Heart left ventricle (tissue), 16 donors: ENCODE data around the gene TEX9. TPM values are rescaled to one million over a fixed set of nuclear protein-coding genes. Genes with fewer than 3 reads are reported as not detected.

Experiments used
- ATAC-seq, 4 donors: fragments of 200-7000 bp; cut with Tn5 transposase; one replicate each; pipeline ENCODE4 v1.9.1; 2020 to 2022; ENCODE audit warnings: moderate library complexity in 4 of 4, mild to moderate bottlenecking in 3 of 4, moderate number of reproducible peaks in 1 of 4
- DNase-seq, 5 donors: peaks; one replicate each; pipeline ENCODE4 v3.0.0-alpha.2; 2020
- H3K27ac ChIP-seq, 12 donors: fragments of 200-600 bp; sonication (generic) in 4 of 12; one replicate each; pipeline versions ENCODE4 v1.5.0 to v1.8.0; 2016 to 2022; ENCODE audit warnings: mild to moderate bottlenecking in 2 of 12
- H3K27me3 ChIP-seq, 9 donors: fragments of 200-600 bp; sonication (generic) in 2 of 9; one replicate each; pipeline versions ENCODE4 v1.5.1 to v1.8.0; 2016 to 2022; ENCODE audit warnings: mild to moderate bottlenecking in 3 of 9
- H3K36me3 ChIP-seq, 9 donors: fragments of 200-600 bp; sonication (generic) in 2 of 9; one replicate each; pipeline versions ENCODE4 v1.5.0 to v1.8.0; 2018 to 2022; ENCODE audit warnings: mild to moderate bottlenecking in 2 of 9
- H3K4me1 ChIP-seq, 12 donors: fragments of 200-600 bp; sonication (generic) in 4 of 12; one replicate each; pipeline versions ENCODE4 v1.5.0 to v1.8.0; 2016 to 2022; ENCODE audit warnings: mild to moderate bottlenecking in 3 of 12
- H3K4me3 ChIP-seq, 12 donors: fragments of 200-600 bp; sonication (generic) in 4 of 12; one replicate each; pipeline versions ENCODE4 v1.5.0 to v1.8.0; 2017 to 2022; ENCODE audit warnings: mild to moderate bottlenecking in 9 of 12, moderate library complexity in 4 of 12
- H3K9me3 ChIP-seq, 12 donors: fragments of 200-600 bp; sonication (generic) in 4 of 12; one replicate each; pipeline versions ENCODE4 v1.5.0 to v1.8.0; 2016 to 2022; ENCODE audit warnings: mild to moderate bottlenecking in 1 of 12
- POLR2A ChIP-seq, 2 donors: fragments of 450-650 bp; IDR thresholded peaks; one replicate each; pipeline ENCODE4 v1.6.1; 2017; ENCODE audit warnings: antibody characterized with exemption in 2 of 2, mild to moderate bottlenecking in 2 of 2, moderate library complexity in 2 of 2
- WGBS, 4 donors: extraction: QIAGEN DNeasy Blood & Tissue Kit in 2 of 4; methylation state at CpG; one replicate each; pipeline versions ENCODE4 v1.1.5 to v1.1.7; 2013 to 2018; 5-methylcytosine and 5-hydroxymethylcytosine counted together
- intact Hi-C, 10 donors: fragments of 100-400 bp; cut with DNase I; formaldehyde crosslinking; loops; one replicate each; pipeline versions ENCODE4 v1.11.1 to v1.14.2; 2022
- polyA plus RNA-seq, 2 donors: library from polyadenylated mRNA; stranded (reverse); fragments of 200-250 nt; gene quantifications; one replicate each; pipeline ENCODE4 v1.2.3, GENCODE V29; 2013
- total RNA-seq, 9 donors: library from RNA; depleted of rRNA in 2 of 9; stranded (reverse); fragments of >200 nt in 2 of 9; fragmentation: NEBNext Ultra II Directional in 3 of 9; extraction: Animal tissue kit (Norgen Biotek cat#: 25700) in 3 of 9; gene quantifications; one replicate each; pipeline versions ENCODE4 v1.1.0 to v1.2.4, GENCODE V29; 2016 to 2023
- TF ChIP-seq, protein P1 (sequence below), 12 donors: fragments of 200-600 bp; sonication (generic) in 4 of 12; IDR thresholded peaks; one replicate each; pipeline versions ENCODE4 v1.5.0 to v1.8.0; 2018 to 2022; ENCODE audit warnings: antibody characterized with exemption in 12 of 12, mild to moderate bottlenecking in 5 of 12
- donor health status: ischemic (EF 13 %, LVEDD 7.1; RV severe dilation, severe dysfunction).
- donor health status: healthy with polysubstance abuse.
- donor health status: DM: no; HTN: yes; CAD: no.
- donor health status: DM: no; HTN: no; CAD: no.
- donor health status: ischemic (EF 25% LVEDD 6.9; RV normal size, moderate dysfunction).
- donor health status: ischemic (EF 25% LVEDD 5.7; RV mildly dilated, moderate dysfunction).
- donor health status: healthy.
- donor health status: DM: yes; HTN: yes; CAD: no.
- donor health status: ischemic (EF 35%, LVEDD 5.7; RV mildly dilated, moderate dysfunction).
- donor health status: nonischemic (EF 11% LVEDD 7.7; RV severe dilation, severe dysfunction).
- donor health status: DM: yes; HTN: yes; CAD: no.
- donor health status: PGD.
- donor health status: ischemic (EF 29% LVEDD 5.4; RV normal size, mild dysfunction).
- donor health status: nonischemic (EF 23%, LVEDD 6.1; RV moderate dilation, normal function).

TEX9 gene
- total and polyA plus RNA-seq, 11 donors, result 0.19 to 1.6 (median 0.75) TPM; not detected in 2

DNA sequence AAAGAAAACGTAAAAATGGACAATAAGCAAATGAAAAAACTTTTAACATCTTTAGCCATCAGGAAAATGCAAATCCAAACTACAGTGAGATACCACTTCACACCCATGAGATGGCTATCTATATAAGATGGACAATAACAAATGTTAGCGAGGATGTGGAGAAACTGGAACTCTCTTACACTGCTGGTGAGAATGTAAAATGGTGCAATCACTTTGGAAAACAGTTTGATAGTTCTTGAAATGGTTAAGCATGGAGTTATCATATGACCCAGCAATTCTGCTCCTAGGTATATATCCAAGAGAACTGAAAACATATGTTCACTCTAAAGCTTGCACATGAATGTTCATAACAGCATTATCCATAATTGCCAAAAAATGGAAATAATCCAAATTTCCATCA, 21.3 kb upstream of the TEX9 start:
- intact Hi-C loops, result no loop called here

DNA sequence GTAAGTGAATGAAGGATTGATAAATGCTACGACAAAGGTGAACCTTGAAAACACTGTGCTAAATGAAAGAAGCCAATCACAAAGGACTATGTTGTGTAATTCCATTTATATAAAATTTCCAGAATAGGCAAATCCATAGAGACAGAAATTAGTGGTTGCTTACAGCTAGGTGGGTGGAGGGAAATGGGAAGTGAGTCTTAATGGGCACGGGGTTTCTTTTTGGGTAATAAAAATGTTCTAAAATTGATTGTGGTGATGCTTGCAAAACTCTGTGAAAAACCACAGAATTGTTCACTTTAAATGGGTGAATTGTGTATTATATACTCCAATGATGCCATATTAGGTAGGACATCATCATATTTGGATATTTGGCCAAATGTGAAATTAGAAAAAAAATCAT, 20.9 kb upstream of the TEX9 start:
- WGBS, 4 donors, result 85 to 90% (median 88%) methylated on average over 2 of the region's 2 CpGs
- H3K4me3 ChIP-seq, result no peak overlapping the region
- H3K9me3 ChIP-seq, result no peaks in the 10 kb centered on the region
- H3K36me3 ChIP-seq, result no peaks in the 10 kb centered on the region
- DNase-seq, result no peak
- intact Hi-C loops, result no loop called here
- H3K27ac ChIP-seq, result no peak overlapping the region
- TF ChIP-seq POLR2A (IDR thresholded peaks at IDR 0.05), result no peak
- TF ChIP-seq, protein P1, sequence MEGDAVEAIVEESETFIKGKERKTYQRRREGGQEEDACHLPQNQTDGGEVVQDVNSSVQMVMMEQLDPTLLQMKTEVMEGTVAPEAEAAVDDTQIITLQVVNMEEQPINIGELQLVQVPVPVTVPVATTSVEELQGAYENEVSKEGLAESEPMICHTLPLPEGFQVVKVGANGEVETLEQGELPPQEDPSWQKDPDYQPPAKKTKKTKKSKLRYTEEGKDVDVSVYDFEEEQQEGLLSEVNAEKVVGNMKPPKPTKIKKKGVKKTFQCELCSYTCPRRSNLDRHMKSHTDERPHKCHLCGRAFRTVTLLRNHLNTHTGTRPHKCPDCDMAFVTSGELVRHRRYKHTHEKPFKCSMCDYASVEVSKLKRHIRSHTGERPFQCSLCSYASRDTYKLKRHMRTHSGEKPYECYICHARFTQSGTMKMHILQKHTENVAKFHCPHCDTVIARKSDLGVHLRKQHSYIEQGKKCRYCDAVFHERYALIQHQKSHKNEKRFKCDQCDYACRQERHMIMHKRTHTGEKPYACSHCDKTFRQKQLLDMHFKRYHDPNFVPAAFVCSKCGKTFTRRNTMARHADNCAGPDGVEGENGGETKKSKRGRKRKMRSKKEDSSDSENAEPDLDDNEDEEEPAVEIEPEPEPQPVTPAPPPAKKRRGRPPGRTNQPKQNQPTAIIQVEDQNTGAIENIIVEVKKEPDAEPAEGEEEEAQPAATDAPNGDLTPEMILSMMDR (IDR thresholded peaks at IDR 0.05), result no peak
- H3K4me1 ChIP-seq, result no peaks in the 10 kb centered on the region
- ATAC-seq, result no peak
- no peaks in the 10 kb centered on the region for H3K27me3 ChIP-seq

More for the DNA sequence above, 21.3 kb upstream of the TEX9 start:
- no peak overlapping the region for H3K4me3 ChIP-seq
- H3K9me3 ChIP-seq, result no peaks in the 10 kb centered on the region
- TF ChIP-seq POLR2A (IDR thresholded peaks at IDR 0.05), result no peak
- TF ChIP-seq, protein P1 (IDR thresholded peaks at IDR 0.05), result no peak
- no peak overlapping the region for H3K27ac ChIP-seq
- H3K27me3 ChIP-seq, result no peaks in the 10 kb centered on the region
- H3K4me1 ChIP-seq, result no peaks in the 10 kb centered on the region
- 59 to 78% (median 72%) methylated on average over 2 of the region's 2 CpGs for WGBS, 4 donors
- DNase-seq (no peak), ATAC-seq (no peak)
- H3K36me3 ChIP-seq, result no peaks in the 10 kb centered on the region

DNA sequence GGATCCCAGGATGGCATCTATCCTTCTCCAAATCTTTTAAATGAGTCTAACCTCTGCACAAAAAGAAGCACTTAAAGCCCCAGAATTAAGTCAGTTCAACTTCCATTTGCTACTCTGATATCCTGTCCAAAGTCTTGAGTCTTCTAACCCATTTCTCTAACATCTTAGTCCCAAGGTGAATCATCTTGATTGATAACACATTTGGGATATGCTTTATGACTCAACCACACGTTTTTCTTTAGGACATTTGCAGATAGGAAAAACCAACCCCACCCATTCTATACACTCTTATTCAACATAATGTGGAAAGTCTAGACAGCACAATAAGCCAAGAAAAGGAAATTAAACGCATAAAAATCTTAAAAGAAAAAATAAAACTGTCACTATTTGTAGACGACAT, 18.8 kb upstream of the TEX9 start:
- intact Hi-C loops, result no loop called here
- DNase-seq (no peak), ATAC-seq (no peak)
- 66 to 78% (median 74%) methylated on average over 3 of the region's 3 CpGs for WGBS, 4 donors
- H3K4me1 ChIP-seq, result no peaks in the 10 kb centered on the region
- no peaks in the 10 kb centered on the region for H3K27me3 ChIP-seq
- no peak overlapping the region for H3K4me3 ChIP-seq
- H3K9me3 ChIP-seq, result no peaks in the 10 kb centered on the region
- TF ChIP-seq, protein P1 (IDR thresholded peaks at IDR 0.05), result no peak
- no peak for TF ChIP-seq POLR2A (IDR thresholded peaks at IDR 0.05)
- no peaks in the 10 kb centered on the region for H3K36me3 ChIP-seq
- no peak overlapping the region for H3K27ac ChIP-seq

DNA sequence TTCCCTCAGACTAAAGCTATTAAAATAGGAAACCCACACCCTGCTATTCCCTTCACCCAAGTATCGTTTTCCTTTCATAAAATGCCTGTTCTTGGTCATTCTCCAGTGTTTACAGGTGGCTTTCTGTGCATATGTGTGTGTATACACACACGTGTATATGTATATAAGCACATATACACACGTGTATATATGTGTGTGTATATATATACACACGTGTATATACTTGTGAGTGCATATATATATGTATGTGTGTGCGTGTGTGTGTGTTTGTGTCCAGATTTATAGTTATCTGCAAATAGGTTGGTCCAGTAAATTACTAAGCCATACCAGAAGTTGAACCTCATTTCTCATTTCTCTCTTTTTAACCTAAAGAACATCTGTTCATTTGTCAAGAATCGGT, 15.7 kb upstream of the TEX9 start:
- intact Hi-C loops, result no loop called here
- DNase-seq, result no peak
- no peak overlapping the region for H3K4me3 ChIP-seq
- no peaks in the 10 kb centered on the region for H3K27me3 ChIP-seq
- ATAC-seq, result no peak
- WGBS, 4 donors, result 84 to 89% (median 87%) methylated on average over 6 of the region's 6 CpGs
- TF ChIP-seq, protein P1 (IDR thresholded peaks at IDR 0.05), result no peak
- TF ChIP-seq POLR2A (IDR thresholded peaks at IDR 0.05), result no peak
- peaks cover 0 to 3% (median 0%) of the 10 kb centered on the region in 12 donors for H3K4me1 ChIP-seq
- no peaks in the 10 kb centered on the region for H3K36me3 ChIP-seq
- H3K27ac ChIP-seq, result no peak overlapping the region
- H3K9me3 ChIP-seq, result no peaks in the 10 kb centered on the region
